Endothelial cell (in vitro differentiated cells): ENCODE results near the gene THSD7A. TPM values are rescaled to one million over a fixed set of nuclear protein-coding genes. Genes with fewer than 3 reads are reported as not detected.

Experiments used
- DNase-seq: peaks from one replicate; pipeline ENCODE4 v3.0.0; 2021; ENCODE audit warnings: low spot score
- H3K27ac Mint-ChIP-seq: one replicate; pipeline ENCODE4 v1.8.0; 2021; ENCODE audit warnings: mixed read lengths, inconsistent platforms; ENCODE audit not compliant: unreplicated experiment
- H3K27me3 Mint-ChIP-seq: one replicate; pipeline ENCODE4 v1.8.0; 2021; ENCODE audit warnings: mild to moderate bottlenecking, moderate library complexity, mixed read lengths, inconsistent platforms; ENCODE audit not compliant: unreplicated experiment
- H3K36me3 Mint-ChIP-seq: one replicate; pipeline ENCODE4 v1.8.0; 2021; ENCODE audit warnings: mild to moderate bottlenecking, low read depth, mixed read lengths, inconsistent platforms; ENCODE audit not compliant: unreplicated experiment
- H3K4me1 Mint-ChIP-seq: one replicate; pipeline ENCODE4 v1.8.0; 2021; ENCODE audit warnings: mild to moderate bottlenecking, mixed read lengths, inconsistent platforms; ENCODE audit not compliant: unreplicated experiment
- H3K4me3 Mint-ChIP-seq: one replicate; pipeline ENCODE4 v1.8.0; 2021; ENCODE audit warnings: mild to moderate bottlenecking, mixed read lengths, inconsistent platforms; ENCODE audit not compliant: unreplicated experiment
- H3K9me3 Mint-ChIP-seq: one replicate; pipeline ENCODE4 v1.8.0; 2021; ENCODE audit warnings: mixed read lengths, inconsistent platforms; ENCODE audit not compliant: unreplicated experiment
- CTCF ChIP-seq: fragments of 200-600 bp; sonication (generic); IDR thresholded peaks from one replicate; pipeline ENCODE4 v1.5.0; 2021; ENCODE audit warnings: antibody characterized with exemption; ENCODE audit not compliant: unreplicated experiment
- total RNA-seq: library from RNA; stranded (reverse); fragmentation: NEBNext Ultra II Directional; extraction: Animal tissue kit (Norgen Biotek cat#: 25700); gene quantifications from one replicate; pipeline ENCODE4 v1.2.1, GENCODE V29; 2021; ENCODE audit not compliant: unreplicated experiment

THSD7A gene
- total RNA-seq, 1 donor from 2014 or later, result 28.7 TPM

- no peaks in the 10 kb centered on the region for H3K36me3 Mint-ChIP-seq
- no peaks in the 10 kb centered on the region for H3K27me3 Mint-ChIP-seq
- TF ChIP-seq CTCF, result no peak
- no peak overlapping the region for H3K4me3 Mint-ChIP-seq
- H3K9me3 Mint-ChIP-seq, result no peaks in the 10 kb centered on the region
- H3K27ac Mint-ChIP-seq, result no peak overlapping the region
- H3K4me1 Mint-ChIP-seq, result no peaks in the 10 kb centered on the region
- DNase-seq, result no peak
These were observed 499.2 kb downstream of the THSD7A start for GRCh38 chr7:11332865-11333228.

GRCh38 chr7:11332186-11332864 is 499.7 kb downstream of the THSD7A start:
- Mint-ChIP-seq H3K4me1 (no peaks in the 10 kb centered on the region), H3K27ac (no peak overlapping the region), H3K36me3 (no peaks in the 10 kb centered on the region), H3K9me3 (no peaks in the 10 kb centered on the region), H3K27me3 (no peaks in the 10 kb centered on the region), H3K4me3 (no peak overlapping the region)
- no peak for TF ChIP-seq CTCF
- no peak for DNase-seq

GRCh38 chr7:11331128-11332102 is 500.6 kb downstream of the THSD7A start:
- DNase-seq, result no peak
- no peaks in the 10 kb centered on the region for H3K36me3 Mint-ChIP-seq
- TF ChIP-seq CTCF, result no peak
- no peak overlapping the region for H3K4me3 Mint-ChIP-seq
- H3K27me3 Mint-ChIP-seq, result no peaks in the 10 kb centered on the region
- H3K9me3 Mint-ChIP-seq, result no peaks in the 10 kb centered on the region
- no peaks in the 10 kb centered on the region for H3K4me1 Mint-ChIP-seq
- no peak overlapping the region for H3K27ac Mint-ChIP-seq

- H3K36me3 Mint-ChIP-seq, result no peaks in the 10 kb centered on the region
- DNase-seq, result no peak
- no peaks in the 10 kb centered on the region for H3K27me3 Mint-ChIP-seq
- no peak for TF ChIP-seq CTCF
- H3K4me3 Mint-ChIP-seq, result no peak overlapping the region
- H3K4me1 Mint-ChIP-seq, result no peaks in the 10 kb centered on the region
- no peaks in the 10 kb centered on the region for H3K9me3 Mint-ChIP-seq
- H3K27ac Mint-ChIP-seq, result no peak overlapping the region
These were observed 501.3 kb downstream of the THSD7A start for GRCh38 chr7:11330717-11331116.

- no peaks in the 10 kb centered on the region for H3K4me1 Mint-ChIP-seq
- no peak overlapping the region for H3K4me3 Mint-ChIP-seq
- no peaks in the 10 kb centered on the region for H3K9me3 Mint-ChIP-seq
- H3K27ac Mint-ChIP-seq, result no peak overlapping the region
- H3K36me3 Mint-ChIP-seq, result no peaks in the 10 kb centered on the region
- no peaks in the 10 kb centered on the region for H3K27me3 Mint-ChIP-seq
- TF ChIP-seq CTCF, result no peak
- no peak for DNase-seq
These were observed 501.8 kb downstream of the THSD7A start for GRCh38 chr7:11330208-11330607.
